ENCODE results near the gene ENPP1.

DNA sequence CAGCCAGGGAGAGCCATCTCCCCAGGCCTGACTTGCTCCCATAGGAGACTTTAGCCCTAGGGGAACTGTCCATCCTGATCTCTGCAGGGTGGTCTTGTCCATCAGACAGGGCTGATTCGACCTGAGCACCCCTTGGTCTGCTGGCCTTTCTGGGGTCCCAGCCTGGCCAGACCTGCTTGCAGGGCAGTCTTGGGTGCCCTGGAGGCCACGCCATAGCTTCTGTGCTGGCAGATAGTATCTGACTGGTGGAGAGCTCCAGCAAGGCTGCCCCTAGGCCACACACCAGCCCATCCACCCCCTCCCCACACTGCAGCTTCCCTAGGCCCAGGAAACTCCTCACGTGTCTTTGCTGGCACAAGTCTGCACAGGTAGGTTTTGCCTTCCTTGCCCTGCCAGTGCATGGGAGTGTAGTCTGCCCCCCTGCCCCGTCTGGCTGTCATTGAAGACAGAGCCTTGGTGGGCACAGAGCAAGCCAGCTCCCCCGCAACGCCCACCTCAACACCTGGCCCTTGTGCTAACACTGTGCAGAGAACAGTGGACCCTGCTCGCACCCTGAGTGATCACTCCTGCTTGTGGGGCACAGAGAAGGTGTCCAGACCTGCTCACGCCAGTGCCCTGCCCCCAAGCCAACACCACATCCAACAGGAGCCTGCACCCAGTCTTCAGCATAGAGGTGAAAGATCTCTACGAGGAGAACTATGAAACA is 111.0 kb downstream of the ENPP1 start:
- TF ChIP-seq EZH2 (IDR thresholded peaks at IDR 0.05; ENCODE audit: low read length, missing control alignments): no peak
- TF ChIP-seq CTCF (conservative IDR thresholded peaks at IDR 0.05 in 1 of 2, IDR thresholded peaks at IDR 0.05 in 1 of 2; ENCODE audit: low read depth in 1 of 2, low read length in 2 of 2): no peak
